ENCODE measurements around the gene RNF20.

DNA sequence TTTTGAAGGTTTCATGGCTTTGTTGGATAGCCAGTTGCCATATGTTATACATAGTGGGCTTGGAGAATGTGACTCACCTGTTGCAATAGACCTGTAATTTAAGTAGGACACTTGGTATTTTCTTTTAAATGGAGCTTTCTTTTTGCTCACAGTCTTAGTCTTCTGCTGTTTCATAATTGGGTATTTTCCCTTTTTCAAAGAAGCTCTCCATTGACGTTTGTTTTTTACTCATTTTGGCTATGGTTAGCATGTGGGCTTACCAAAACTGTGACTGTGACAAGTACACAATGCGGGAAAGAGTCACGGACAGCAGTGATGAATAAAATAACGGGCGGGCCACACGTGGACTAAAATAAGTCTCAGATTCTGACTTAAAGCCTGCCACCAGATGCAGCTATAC, 23.2 kb upstream of the RNF20 start:
- TF ChIP-seq, protein P1, sequence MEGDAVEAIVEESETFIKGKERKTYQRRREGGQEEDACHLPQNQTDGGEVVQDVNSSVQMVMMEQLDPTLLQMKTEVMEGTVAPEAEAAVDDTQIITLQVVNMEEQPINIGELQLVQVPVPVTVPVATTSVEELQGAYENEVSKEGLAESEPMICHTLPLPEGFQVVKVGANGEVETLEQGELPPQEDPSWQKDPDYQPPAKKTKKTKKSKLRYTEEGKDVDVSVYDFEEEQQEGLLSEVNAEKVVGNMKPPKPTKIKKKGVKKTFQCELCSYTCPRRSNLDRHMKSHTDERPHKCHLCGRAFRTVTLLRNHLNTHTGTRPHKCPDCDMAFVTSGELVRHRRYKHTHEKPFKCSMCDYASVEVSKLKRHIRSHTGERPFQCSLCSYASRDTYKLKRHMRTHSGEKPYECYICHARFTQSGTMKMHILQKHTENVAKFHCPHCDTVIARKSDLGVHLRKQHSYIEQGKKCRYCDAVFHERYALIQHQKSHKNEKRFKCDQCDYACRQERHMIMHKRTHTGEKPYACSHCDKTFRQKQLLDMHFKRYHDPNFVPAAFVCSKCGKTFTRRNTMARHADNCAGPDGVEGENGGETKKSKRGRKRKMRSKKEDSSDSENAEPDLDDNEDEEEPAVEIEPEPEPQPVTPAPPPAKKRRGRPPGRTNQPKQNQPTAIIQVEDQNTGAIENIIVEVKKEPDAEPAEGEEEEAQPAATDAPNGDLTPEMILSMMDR (IDR thresholded peaks at IDR 0.05 in 8 of 11, conservative IDR thresholded peaks at IDR 0.05 in 3 of 11): no peak
- no peak for TF ChIP-seq POLR2A (IDR thresholded peaks at IDR 0.05)
- TF ChIP-seq POLR2AphosphoS5 (IDR thresholded peaks at IDR 0.05): no peak
